Epithelial cell of esophagus (primary cell): Measurements from ENCODE around the gene MTARC2.

ENCODE experiments used
- DNase-seq: peaks from one replicate; pipeline ENCODE4 v3.0.0; 2010; ENCODE audit warnings: low read depth
- H3K4me3 ChIP-seq: 2 replicates; pipeline ENCODE4 v1.5.1; 2011; ENCODE audit warnings: mild to moderate bottlenecking, low read length, control low read depth
- CTCF ChIP-seq: IDR thresholded peaks from 2 replicates; pipeline ENCODE4 v1.5.1; 2011; ENCODE audit warnings: low read depth, mild to moderate bottlenecking, low read length, control low read depth, inconsistent platforms; ENCODE audit not compliant: insufficient read depth; ENCODE audit errors: missing control alignments

Gene MTARC2

DNA sequence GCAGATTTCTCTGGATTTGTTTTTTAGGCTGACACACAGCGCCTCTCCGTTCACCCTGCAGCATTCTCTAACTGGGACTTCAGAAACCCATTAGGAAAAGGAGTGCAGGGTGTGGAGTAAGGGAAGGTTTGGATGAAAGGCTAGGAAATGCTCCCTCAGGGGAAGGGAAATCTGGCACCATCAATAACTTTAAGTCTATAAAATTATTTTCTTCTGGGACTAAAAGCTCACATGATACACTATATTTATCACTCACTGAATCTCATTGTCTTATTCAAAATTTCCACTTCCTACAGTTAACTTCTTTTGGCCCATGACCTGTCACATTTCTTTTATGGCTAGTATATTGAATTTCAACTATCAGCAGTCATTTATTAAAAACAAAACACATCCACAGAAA is 85.3 kb downstream of the MTARC2 start:
- no peak for TF ChIP-seq CTCF
- no peak overlapping the region for H3K4me3 ChIP-seq
- no peak for DNase-seq
